SK-N-MC (cell line): ENCODE measurements around the gene TSKS.

Experiments used
- EZH2 ChIP-seq: fragments of 200-600 bp; sonication (generic); IDR thresholded peaks from one replicate; pipeline ENCODE4 v1.6.1; 2017; ENCODE audit warnings: antibody characterized with exemption
- POLR2AphosphoS5 ChIP-seq: IDR thresholded peaks from 2 replicates; pipeline ENCODE4 v1.6.1; 2012; ENCODE audit warnings: mild to moderate bottlenecking, low read depth, low read length, borderline replicate concordance

DNA sequence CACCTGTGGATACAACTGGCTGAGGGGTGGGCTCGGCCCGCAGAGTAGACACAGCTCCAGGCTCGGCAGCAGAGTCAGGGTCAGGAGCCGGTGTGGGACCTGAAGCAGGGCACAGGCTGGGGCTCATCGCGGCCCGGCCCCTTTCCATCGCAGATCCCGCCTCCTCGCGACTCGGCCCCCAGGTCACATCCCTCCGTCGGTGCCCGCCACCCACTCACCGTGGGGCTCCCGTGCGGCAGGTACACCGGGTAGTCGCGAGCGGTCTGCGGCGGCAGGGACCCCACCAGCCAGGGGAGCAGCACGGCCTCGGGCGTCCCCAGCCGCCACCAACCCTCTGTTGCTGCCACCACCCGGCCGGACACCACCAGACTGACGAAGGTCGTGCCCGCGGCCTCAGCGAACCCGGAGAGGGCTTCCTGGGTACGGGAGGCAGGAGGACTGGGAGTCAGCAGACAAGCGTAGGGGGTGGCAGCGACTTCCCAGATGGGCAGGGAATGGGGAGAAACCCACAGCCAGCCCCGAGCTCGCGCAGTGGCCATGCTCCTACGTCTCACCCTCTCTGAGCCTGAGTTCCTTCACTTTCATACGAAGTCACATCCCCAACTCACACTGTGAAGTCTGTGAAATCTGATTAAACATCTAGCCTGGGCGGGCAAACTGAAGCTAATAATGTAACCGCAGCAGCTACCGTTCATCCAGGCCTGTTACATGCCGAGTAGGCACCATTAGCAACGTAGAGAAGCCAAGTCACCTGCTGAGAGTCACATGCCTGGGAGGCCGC is 46.2 kb upstream of the TSKS start:
- no peak for TF ChIP-seq POLR2AphosphoS5
- no peak for TF ChIP-seq EZH2
